Activated T-cell treated with anti-CD3 and anti-CD28 coated beads for 4 hours (primary cell): ENCODE measurements around the gene USP48.
"Not testable (repeated sequence)": the region's sequence is repeated elsewhere in the genome, so short reads cannot be mapped to it uniquely, and the experiment has no call there.

Experiments used
- DNase-seq: peaks from one replicate; pipeline ENCODE4 v3.0.0-alpha.2; 2020

USP48 gene

GRCh38 chr1:21774835-21775549, 8.0 kb downstream of the USP48 start:
- DNase-seq: no peak

DNA sequence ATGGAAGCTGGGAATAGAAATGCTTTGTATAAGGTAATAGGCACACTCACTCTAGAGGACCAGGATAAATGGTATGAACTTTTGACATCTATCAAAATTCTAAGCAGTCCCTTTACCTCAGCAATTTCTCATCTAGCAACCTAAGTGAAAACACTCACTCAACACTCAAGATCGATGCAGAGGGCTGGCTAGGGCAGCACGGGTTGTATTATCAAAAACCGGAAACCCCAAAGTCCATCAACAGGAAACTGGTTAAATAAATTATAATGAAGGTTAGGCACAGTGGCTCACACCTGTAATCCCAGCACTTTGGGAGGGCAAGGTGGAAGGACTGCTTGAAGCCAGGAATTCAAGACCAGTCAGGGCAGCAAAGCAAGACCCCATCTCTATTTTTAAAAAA, 9.4 kb downstream of the USP48 start:
- DNase-seq: no peak

DNA sequence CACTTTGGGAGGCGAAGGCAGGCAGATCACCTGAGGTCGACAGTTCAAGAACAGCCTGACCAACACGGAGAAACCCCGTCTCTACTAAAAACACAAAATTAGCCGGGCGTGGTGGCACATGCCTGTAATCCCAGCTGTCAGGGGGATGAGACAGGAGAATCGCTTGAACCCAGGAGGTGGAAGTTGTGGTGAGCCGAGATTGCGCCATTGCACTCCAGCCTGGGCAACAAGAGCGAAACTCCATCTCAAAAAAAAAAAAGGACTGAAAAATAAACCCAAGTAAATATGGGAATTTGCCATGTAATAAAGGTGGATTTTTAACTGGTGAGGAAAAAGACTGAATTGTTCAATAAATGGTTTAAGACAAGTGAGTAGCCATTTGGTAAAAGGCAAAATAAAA, 11.3 kb downstream of the USP48 start:
- DNase-seq: not testable (repeated sequence)

DNA sequence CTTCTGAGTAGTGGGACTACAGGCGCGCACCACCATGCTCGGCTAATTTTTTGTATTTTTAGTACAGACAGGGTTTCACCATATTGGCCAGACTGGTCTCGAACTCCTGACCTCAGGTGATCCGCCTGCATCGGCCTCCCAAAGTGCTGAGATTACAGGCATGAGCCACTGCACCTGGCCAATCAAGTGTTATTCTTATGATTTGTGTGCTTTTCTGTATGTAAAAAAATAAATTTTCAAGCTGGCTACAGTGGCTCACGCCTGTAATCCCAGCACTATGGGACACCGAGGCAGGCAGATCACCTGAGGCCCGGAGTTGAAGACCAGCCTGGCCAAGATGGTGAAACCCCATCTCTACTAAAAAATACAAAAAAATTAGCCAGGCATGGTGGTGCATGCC, 12.3 kb downstream of the USP48 start:
- DNase-seq: not testable (repeated sequence)

- no peak for DNase-seq
Observed at GRCh38 chr1:21770201-21770600, 12.7 kb downstream of the USP48 start.

DNA sequence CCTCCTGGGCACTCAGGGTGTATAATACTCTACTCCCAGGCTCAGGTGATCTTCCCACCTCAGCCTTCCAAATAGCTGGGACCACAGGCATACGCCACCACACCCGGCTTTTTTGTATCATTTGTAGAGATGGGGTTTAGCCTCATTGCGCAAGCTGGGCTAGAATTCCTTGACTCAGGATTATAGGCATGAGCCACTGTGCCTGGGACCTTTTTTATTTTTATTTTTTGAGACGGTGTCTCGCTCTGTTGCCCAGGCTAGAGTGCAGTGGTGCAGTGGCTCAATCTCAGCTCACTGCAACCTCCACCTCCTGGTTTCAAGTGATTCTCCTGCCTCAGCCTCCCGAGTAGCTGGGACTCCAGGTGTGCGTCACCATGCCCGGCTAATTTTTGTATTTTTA, 15.8 kb downstream of the USP48 start:
- DNase-seq: not testable (repeated sequence)

DNA sequence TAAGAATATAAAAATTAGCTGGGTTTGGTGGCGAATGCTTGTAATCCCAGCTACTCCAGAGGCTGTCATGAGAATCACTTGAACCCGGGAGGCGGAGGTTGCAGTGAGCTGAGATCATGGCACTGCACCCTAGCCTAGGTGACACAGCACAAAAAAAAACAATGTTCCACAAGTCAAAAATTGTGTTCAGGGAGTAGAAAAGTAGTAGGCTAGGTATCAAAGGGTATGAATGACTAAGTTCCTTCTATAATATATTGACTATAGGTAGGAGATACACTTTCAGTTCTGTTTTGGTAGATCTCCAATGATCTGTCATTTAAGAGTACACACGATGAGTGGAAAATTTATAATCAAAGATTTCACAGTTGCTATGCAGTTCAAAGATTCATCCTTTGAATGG, 16.7 kb downstream of the USP48 start:
- DNase-seq: no peak

DNA sequence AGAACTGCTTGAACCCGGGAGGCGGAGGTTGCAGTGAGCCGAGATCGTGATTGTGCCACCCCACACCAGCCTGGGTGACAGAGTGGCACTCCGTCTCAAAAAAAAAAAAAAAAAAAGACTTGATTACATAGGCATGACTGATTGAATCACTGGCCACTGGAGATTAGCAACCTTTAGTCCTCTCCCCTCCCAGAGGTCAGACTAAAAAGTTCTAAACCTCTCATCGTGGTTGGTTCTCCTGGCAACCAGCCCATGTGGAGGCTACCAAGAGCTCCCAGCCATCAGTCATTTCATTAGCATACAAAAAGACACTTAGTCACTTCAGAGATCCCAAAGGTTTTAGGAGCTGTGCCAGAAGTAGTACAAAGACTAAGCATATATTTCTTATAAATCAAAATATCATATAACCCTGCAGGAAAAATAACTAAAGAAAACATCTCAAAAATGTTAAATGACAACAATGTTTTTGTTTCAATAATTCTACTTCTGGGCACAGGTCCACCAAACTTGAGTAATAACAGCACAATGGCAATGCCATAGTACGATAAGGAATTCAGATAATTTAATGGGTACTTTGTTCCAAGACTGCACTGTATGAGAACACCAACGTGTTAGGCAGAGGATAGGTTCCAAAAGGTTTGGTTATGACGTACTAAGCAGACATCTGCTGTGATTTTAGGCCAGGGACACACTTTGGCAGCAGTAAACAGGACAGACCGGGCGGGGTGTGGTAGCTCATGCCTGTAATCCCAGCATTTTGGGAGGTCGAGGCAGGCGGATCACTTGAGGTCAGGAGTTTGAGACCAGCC, 18.1 kb downstream of the USP48 start:
- DNase-seq: no peak

DNA sequence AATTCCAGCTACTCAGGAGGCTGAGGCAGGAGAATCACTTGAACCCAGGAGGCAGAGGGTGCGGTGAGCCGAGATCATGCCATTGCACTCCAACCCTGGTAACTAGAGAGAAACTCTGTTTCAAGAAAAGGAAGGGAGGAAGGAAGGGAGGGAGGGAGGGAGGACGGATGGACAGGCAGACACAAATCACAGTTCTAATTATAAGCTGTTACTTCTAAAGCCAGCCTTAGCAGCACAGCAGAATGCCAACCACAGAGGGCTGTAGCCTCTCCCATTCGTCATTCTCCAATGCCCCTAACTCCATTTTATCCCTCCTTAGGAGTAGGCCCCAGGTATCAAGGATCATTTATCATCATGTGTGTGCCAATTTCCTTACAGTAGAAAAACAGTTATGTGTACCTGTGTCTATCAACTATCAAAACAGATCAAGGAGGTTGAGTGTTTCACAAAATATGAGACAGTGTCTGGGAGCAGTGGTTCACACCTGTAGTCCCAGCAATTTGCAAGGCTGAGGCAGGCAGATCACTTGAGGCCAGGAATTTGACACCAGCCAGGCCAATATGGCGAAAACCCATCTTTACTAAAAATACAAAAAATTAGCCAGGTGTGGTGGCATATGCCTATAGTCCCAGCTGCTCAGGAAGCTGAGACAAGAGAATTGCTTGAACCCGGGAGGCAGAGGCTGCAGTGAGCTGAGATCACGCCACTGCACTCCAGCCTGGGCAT, 19.1 kb downstream of the USP48 start:
- no peak for DNase-seq

DNA sequence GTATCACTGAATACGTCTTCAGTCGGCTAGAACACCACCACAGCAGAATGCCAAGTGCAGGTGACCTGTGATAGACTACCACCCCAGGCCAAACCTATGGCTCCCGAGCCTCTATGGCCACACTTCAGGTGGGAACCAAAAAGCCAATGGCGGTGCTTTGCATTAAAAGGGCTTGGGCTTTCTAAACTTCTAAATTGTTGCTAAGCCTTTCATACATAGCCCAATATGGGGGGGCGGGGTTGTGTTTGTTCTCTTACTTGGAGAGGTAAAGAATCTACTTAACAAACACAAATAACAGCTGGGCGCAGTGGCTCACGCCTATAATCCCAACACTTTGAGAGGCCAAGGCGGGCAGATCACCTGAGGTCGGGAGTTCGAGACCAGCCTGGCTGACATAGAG, 19.7 kb downstream of the USP48 start:
- no peak for DNase-seq

DNA sequence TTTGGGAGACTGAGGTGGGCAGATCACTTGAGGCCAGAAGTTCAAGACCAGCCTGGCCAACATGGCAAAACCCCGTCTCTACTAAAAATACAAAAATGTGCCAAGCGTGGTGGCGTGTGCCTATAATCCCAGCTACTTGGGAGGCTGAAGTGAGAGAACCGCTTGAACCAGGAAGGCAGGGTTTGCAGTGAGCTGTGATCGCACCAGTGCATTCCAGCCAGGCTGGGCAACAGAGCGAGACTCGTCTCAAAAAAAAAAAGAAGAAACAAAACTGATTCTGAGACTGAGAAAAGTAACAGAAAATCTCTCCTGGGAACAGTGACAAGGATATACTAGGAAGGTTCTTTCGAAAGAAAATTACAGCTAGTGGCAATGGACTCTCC, 20.9 kb downstream of the USP48 start:
- no peak for DNase-seq

DNA sequence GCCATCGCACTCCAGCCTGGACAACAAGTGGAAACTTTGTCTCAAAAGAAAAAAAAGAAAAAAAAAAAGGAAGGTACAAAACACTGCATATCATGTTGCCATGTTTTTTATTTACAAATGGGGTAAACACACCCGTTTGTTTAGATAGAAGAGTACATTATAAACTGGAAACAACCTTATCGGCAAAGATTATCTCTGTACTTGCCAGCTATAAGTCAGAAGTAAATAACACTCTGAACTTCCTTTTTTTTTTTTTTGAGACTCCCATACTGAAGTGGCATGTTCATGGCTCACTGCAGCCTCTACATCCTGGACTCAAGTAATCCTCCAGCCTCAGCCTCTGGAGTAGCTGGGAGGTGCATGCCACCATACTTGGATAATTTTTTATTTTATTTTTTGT, 21.9 kb downstream of the USP48 start:
- no peak for DNase-seq

- no peak for DNase-seq
Observed at GRCh38 chr1:21759818-21760217, 23.1 kb downstream of the USP48 start.

GRCh38 chr1:21759182-21759581, 23.8 kb downstream of the USP48 start:
- DNase-seq: no peak

- DNase-seq: no peak
Observed at GRCh38 chr1:21758614-21759013, 24.3 kb downstream of the USP48 start.

DNA sequence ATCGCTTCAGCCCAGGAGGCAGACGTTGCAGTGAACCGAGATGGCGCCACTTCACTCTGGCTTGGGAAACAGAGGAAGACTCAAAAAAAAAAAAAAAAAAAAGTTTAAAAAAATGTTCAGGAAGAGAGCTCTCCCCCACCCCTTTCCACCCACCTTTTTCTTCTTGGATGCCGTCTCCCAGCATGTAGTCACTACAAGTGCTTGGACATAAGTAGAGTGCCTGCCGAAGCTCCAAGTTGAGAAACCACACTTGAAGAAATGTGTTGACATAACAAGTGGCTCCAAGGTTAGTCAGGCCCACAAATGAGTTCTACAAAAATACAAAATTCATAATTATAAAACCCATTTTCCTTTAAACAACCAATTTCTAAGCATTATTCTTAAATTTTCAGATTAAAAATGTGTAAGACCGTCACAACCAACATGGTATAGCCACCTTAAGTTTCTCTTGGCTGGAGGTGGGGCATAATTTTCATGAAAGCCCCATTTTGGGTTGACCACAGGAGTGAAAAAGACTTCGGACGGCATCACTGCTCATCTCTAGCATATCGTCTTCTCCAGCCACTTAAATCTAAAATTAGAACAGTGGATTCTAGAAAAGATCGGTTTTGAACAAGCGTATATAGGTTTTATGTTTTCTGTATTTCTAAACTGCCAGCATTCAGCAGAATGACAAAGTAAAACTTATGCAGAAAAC, 26.4 kb downstream of the USP48 start:
- DNase-seq: no peak

GRCh38 chr1:21755067-21755466, 27.9 kb downstream of the USP48 start:
- no peak for DNase-seq

DNA sequence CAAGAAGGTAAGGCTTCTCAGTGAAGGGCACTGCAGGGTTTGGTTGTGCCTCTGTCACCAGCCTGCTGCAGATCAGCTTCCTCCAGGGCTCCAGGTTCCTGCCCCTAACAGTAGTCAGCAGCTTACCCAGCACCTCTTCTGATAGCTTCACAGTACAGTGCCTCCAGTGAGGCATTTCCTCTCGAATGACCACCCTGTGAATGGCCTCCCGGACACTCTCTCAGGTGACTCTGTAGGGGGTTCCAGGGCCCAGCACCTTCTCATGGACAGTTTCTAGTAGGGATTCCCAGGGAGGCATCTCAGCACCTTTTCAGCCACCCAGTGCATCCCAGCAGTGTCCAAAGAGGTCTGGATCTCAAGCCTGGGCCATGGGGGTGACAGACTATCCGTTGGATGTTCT, 28.4 kb downstream of the USP48 start:
- no peak for DNase-seq

- no peak for DNase-seq
Observed at GRCh38 chr1:21752186-21752585, 30.8 kb downstream of the USP48 start.

DNA sequence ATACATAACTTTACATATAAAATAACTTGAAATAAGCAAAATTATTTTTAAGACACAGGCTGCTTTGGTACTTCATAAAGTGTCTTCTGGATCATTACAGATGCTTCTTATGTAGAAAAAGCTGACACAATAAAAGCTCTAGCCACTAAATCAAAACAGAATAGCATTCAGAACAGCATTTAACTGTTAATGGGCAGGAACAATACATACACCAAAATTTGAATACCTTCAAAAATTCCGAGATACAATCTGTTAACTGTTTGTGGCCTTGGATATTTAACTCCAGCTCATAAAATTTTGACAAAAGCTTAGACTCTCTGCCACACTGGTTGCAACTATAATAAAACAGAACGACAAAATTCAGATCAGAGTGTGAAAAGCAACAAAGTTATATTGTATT, 31.7 kb downstream of the USP48 start:
- DNase-seq: no peak

DNA sequence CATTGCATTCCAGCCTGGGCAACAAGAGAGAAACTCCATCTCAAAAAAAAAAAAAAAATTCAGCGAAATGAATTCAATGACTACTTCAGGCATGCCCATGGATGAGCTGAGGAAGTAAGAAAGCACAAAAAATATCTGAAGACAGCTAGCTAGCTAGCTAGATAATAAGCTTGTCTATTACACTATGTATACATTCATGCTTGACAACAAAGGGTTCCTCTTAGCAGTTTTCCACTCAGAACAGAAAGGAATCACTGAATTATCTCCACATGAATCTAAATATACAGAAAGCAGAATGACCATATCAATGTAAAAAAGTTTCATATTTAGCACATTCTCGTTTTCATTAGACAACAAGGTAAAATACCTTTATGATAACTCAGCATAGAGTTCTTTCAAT, 32.1 kb downstream of the USP48 start:
- DNase-seq: no peak

DNA sequence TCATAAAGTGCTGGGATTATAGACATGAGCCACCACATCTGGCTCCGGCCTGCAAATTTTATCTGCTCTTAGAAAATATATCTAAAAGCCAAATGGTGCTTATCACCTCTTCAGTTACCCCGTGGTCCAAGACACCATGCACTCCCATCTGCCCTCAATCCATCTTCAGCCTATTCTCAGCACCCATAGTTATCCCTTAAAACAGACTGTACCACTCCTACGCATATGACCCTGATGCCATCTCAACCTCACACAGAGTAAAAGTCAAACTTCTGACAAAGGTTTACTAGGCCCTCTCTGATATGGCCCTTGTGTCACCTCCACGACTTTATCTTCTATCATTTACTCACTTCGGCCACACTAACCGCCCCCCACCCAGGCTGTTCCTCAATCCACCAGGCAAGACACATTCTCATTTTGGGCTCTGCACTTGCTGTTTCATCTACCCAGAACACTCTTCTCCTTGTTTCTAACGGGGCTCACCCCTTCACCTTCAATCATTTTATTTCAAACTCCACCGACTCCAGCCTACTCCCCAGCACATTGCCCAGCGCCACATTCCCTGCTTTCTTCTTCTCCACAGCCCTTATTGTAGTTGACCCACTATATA, 33.0 kb downstream of the USP48 start:
- no peak for DNase-seq

- DNase-seq: no peak
Observed at GRCh38 chr1:21749109-21749508, 33.8 kb downstream of the USP48 start.
